HepG2 (cell line): ENCODE measurements around the gene MGA. TPM values are rescaled to one million over a fixed set of nuclear protein-coding genes. Genes with fewer than 3 reads are reported as not detected.
A peak's percentile ranks its signal among the peaks of the same experiment; 100 is the strongest.

Experiments used
- AKNA ChIP-seq: sonication (generic); formaldehyde crosslinking; IDR thresholded peaks from 2 replicates; pipeline ENCODE4 v1.4.0; 2020; ENCODE audit warnings: missing genetic modification reagents, borderline replicate concordance
- ATF2 ChIP-seq: sonication (generic); formaldehyde crosslinking; IDR thresholded peaks from 2 replicates; pipeline ENCODE4 v1.4.0; 2020; ENCODE audit warnings: missing genetic modification reagents
- BCLAF1 ChIP-seq: fragments of 450-650 bp; IDR thresholded peaks from 2 replicates; pipeline ENCODE4 v1.6.1; 2017; ENCODE audit warnings: mild to moderate bottlenecking
- ETV6 ChIP-seq: sonication (generic); formaldehyde crosslinking; conservative IDR thresholded peaks from 2 replicates; pipeline ENCODE4 v1.4.0; 2020; ENCODE audit warnings: missing genetic modification reagents
- GMEB2 ChIP-seq: IDR thresholded peaks from 2 replicates; pipeline ENCODE4 v1.6.1; 2016; ENCODE audit warnings: missing biosample characterization, missing genetic modification reagents, low read depth
- POLR2G ChIP-seq: fragments of 200-400 bp; formaldehyde crosslinking; IDR thresholded peaks from 2 replicates; pipeline ENCODE4 v1.6.1; 2018; ENCODE audit warnings: mild to moderate bottlenecking, low read depth, low read length, moderate library complexity
- TEF ChIP-seq: sonication (generic); formaldehyde crosslinking; IDR thresholded peaks from 2 replicates; pipeline ENCODE4 v1.5.0; 2020; ENCODE audit warnings: missing genetic modification reagents
- UBTF ChIP-seq: sonication (generic); formaldehyde crosslinking; IDR thresholded peaks from 2 replicates; pipeline ENCODE4 v1.4.0; 2020; ENCODE audit warnings: mild to moderate bottlenecking, missing genetic modification reagents
- ZFP37 ChIP-seq: sonication (generic); formaldehyde crosslinking; IDR thresholded peaks from 2 replicates; pipeline ENCODE4 v1.4.0; 2020; ENCODE audit warnings: missing genetic modification reagents, borderline replicate concordance
- ZNF30 ChIP-seq: sonication (generic); formaldehyde crosslinking; IDR thresholded peaks from 2 replicates; pipeline ENCODE4 v1.5.0; 2020; ENCODE audit warnings: mild to moderate bottlenecking, missing genetic modification reagents
- ZNF597 ChIP-seq: sonication (generic); formaldehyde crosslinking; IDR thresholded peaks from 2 replicates; pipeline ENCODE4 v1.5.0; 2020; ENCODE audit warnings: missing genetic modification reagents
- polyA plus RNA-seq, 8 experiments: library from polyadenylated mRNA; depleted of rRNA in 3 of 8; stranded (reverse) in 7 of 8; unstranded in 1 of 8; fragments of >200 nt; fragmentation: Illumina TruSeq in 4 of 8; extraction: Trizol in 4 of 8; gene quantifications; 2 replicates each; pipeline versions ENCODE4 v1.2.1 to v1.2.3, GENCODE V29; 2011 to 2016; ENCODE audit warnings: low read depth in 4 of 8, missing spikeins in 1 of 8, mixed read lengths in 1 of 8; ENCODE audit not compliant: insufficient read depth in 1 of 8
- total RNA-seq, 5 experiments: library from RNA; depleted of rRNA; stranded (reverse); fragments of >200 nt; fragmentation: Illumina TruSeq; extraction: Trizol; gene quantifications; 2 replicates each; pipeline ENCODE4 v1.2.3, GENCODE V29; 2016; ENCODE audit warnings: low read depth in 1 of 5

Gene MGA
- total and polyA plus RNA-seq, 2 of the 13 experiments (the other 11 are each of a cell fraction or from before 2014, with no cell fraction given), result 5.3 to 59.0 TPM

- no peak for TF ChIP-seq BCLAF1
- peak; percentile 89 for TF ChIP-seq ATF2
- peak; percentile 73; the same call in 1 of the 2 replicates for TF ChIP-seq POLR2G
- no peak for TF ChIP-seq ZNF597
- peak; percentile 99 for TF ChIP-seq ZNF30 (CRISPR knock-in tag)
- peak; percentile 94 for TF ChIP-seq TEF
- TF ChIP-seq UBTF (CRISPR knock-in tag), result peak; percentile 68
- peak; percentile 96 for TF ChIP-seq AKNA
- TF ChIP-seq GMEB2 (CRISPR knock-in tag), result no peak
- TF ChIP-seq ETV6, result peak; percentile 89; the same call in 1 of the 2 replicates
- TF ChIP-seq ZFP37 (CRISPR knock-in tag), result peak; percentile 94
These were observed 38.7 kb upstream of the MGA start (continued) for GRCh38 chr15:41621200-41622193.
